Posterior cingulate gyrus (tissue), 11 donors: ENCODE data around the gene JUP.
"Not testable (repeated sequence)": the region's sequence is repeated elsewhere in the genome, so short reads cannot be mapped to it uniquely, and the experiment has no call there.

Experiments
- DNase-seq, 10 donors: peaks; one replicate each; pipeline versions ENCODE4 v3.0.0 to v3.0.0-alpha.2; 2020 to 2021; ENCODE audit warnings: mixed read lengths in 3 of 10
- intact Hi-C: fragments of 100-400 bp; cut with DNase I; formaldehyde crosslinking; loops from one replicate; pipeline ENCODE4 v1.15.1; 2023

The JUP gene

GRCh38 chr17:41782142-41782541 lies 4.4 kb downstream of the JUP start:
- intact Hi-C loops: no loop called here
- no peak for DNase-seq

GRCh38 chr17:41781404-41782110 lies 5.0 kb downstream of the JUP start:
- no peak for DNase-seq

GRCh38 chr17:41779954-41780353 lies 6.6 kb downstream of the JUP start:
- no peak for DNase-seq
- intact Hi-C loops: no loop called here

More at GRCh38 chr17:41781404-41782110, 5.0 kb downstream of the JUP start:
- intact Hi-C loops: no loop called here

GRCh38 chr17:41777574-41778188 lies 8.8 kb downstream of the JUP start:
- intact Hi-C loops: no loop called here
- peak in 1 of 10 donors; percentile 38 for DNase-seq

- DNase-seq: no peak
- intact Hi-C loops: no loop called here
Measured at GRCh38 chr17:41777157-41777573, 9.3 kb downstream of the JUP start.

- intact Hi-C loops: not testable (repeated sequence)
- DNase-seq: peak in 2 of 10 donors; percentile 34 to 43
Measured at GRCh38 chr17:41776262-41776900, 10.1 kb downstream of the JUP start.

GRCh38 chr17:41775394-41776226 lies 10.9 kb downstream of the JUP start:
- intact Hi-C loops: no loop called here
- DNase-seq: peak in 8 of 10 donors; percentile 33 to 94 (median 67)

- DNase-seq: peak in 1 of 10 donors; percentile 50
- intact Hi-C loops: no loop called here
Measured at GRCh38 chr17:41773731-41774193, 12.7 kb downstream of the JUP start.

- no peak for DNase-seq
- intact Hi-C loops: no loop called here
Measured at GRCh38 chr17:41773190-41773588, 13.3 kb downstream of the JUP start.

GRCh38 chr17:41772586-41773189 lies 13.8 kb downstream of the JUP start:
- intact Hi-C loops: no loop called here
- no peak for DNase-seq

GRCh38 chr17:41772218-41772585 lies 14.3 kb downstream of the JUP start:
- intact Hi-C loops: no loop called here
- DNase-seq: no peak

GRCh38 chr17:41771389-41772206 lies 14.9 kb downstream of the JUP start:
- intact Hi-C loops: no loop called here
- DNase-seq: no peak

- intact Hi-C loops: no loop called here
- DNase-seq: no peak
Measured at GRCh38 chr17:41769985-41770384, 16.5 kb downstream of the JUP start.

GRCh38 chr17:41769346-41769862 lies 17.1 kb downstream of the JUP start:
- no peak for DNase-seq
- intact Hi-C loops: no loop called here

GRCh38 chr17:41768682-41769288 lies 17.7 kb downstream of the JUP start:
- DNase-seq: no peak
- intact Hi-C loops: no loop called here

GRCh38 chr17:41767324-41768042 lies 19.0 kb downstream of the JUP start:
- DNase-seq: no peak
- intact Hi-C loops: no loop called here

- no peak for DNase-seq
- intact Hi-C loops: no loop called here
Measured at GRCh38 chr17:41766135-41766534, 20.4 kb downstream of the JUP start.

- no peak for DNase-seq
- intact Hi-C loops: no loop called here
Measured at GRCh38 chr17:41763327-41763726, 23.2 kb downstream of the JUP start.
